H1 (cell line): ENCODE data around the gene S100A12. TPM values are rescaled to one million over a fixed set of nuclear protein-coding genes. Genes with fewer than 3 reads are reported as not detected.

Experiments used
- CTCF ChIA-PET: fragments of 300-600 bp; sonication (Branson Sonifier 250); formaldehyde crosslinking; loops from one replicate; lab custom pipeline; 2021; ENCODE audit not compliant: partially characterized antibody; lab: Charles Lee
- POLR2A ChIA-PET: fragments of 300-600 bp; sonication (Branson Sonifier 250); formaldehyde crosslinking; loops from one replicate; lab custom pipeline; 2021; ENCODE audit warnings: inconsistent platforms; ENCODE audit not compliant: partially characterized antibody; lab: Charles Lee
- DNase-seq, 2 experiments: peaks; one replicate each; pipeline versions ENCODE4 v3.0.0 to v3.0.0-alpha.2; 2010 to 2022; ENCODE audit warnings: low spot score in 2 of 2, low read depth in 1 of 2, mixed read lengths in 1 of 2
- FAIRE-seq: peaks from 2 replicates; lab custom pipeline; 2011; peaks lifted over from hg19 to GRCh38; lab: Jason Lieb, UNC
- H2AFZ ChIP-seq: 2 replicates; pipeline ENCODE4 v1.8.1; 2012; ENCODE audit warnings: low read length, inconsistent platforms
- H2AK5ac ChIP-seq: 2 replicates; pipeline ENCODE4 v1.6.1; 2013; ENCODE audit warnings: low read depth, low read length
- H2BK120ac ChIP-seq: replicated peaks from 2 replicates; pipeline ENCODE3; 2013; ENCODE audit warnings: low read depth, low read length, inconsistent platforms
- H2BK12ac ChIP-seq: 2 replicates; pipeline ENCODE4 v1.6.1; 2013; ENCODE audit warnings: low read depth, low read length
- H2BK15ac ChIP-seq: 2 replicates; pipeline ENCODE4 v1.6.1; 2013; ENCODE audit warnings: low read length
- H2BK20ac ChIP-seq: 2 replicates; pipeline ENCODE4 v1.6.1; 2013; ENCODE audit warnings: low read length
- H2BK5ac ChIP-seq: 2 replicates; pipeline ENCODE4 v1.6.1; 2013; ENCODE audit warnings: low read depth, low read length
- H3K14ac ChIP-seq: 2 replicates; pipeline ENCODE4 v1.6.1; 2013; ENCODE audit warnings: inconsistent platforms; ENCODE audit not compliant: insufficient read length
- H3K18ac ChIP-seq: 2 replicates; pipeline ENCODE4 v1.6.1; 2013; ENCODE audit warnings: low read length; ENCODE audit errors: extremely low read depth
- H3K23ac ChIP-seq: 2 replicates; pipeline ENCODE4 v1.6.1; 2013; ENCODE audit warnings: inconsistent platforms; ENCODE audit not compliant: insufficient read length
- H3K23me2 ChIP-seq: 2 replicates; pipeline ENCODE4 v1.6.1; 2013; ENCODE audit warnings: low read depth, low read length
- H3K27ac ChIP-seq: 2 replicates; pipeline ENCODE4 v1.6.1; 2011; ENCODE audit warnings: low read depth, low read length, inconsistent platforms
- H3K27me3 ChIP-seq, 4 experiments: replicated peaks in 1 of 4; 1 replicate in 1 of 4; 2 replicates in 3 of 4; pipeline versions ENCODE4 v1.6.1 to v1.8.1; 2011 to 2013; ENCODE audit warnings: low read length in 3 of 4, mild to moderate bottlenecking in 3 of 4, inconsistent platforms in 2 of 4, mixed read lengths in 2 of 4, moderate library complexity in 1 of 4; ENCODE audit not compliant: control insufficient read depth in 3 of 4, insufficient read depth in 3 of 4; ENCODE audit errors: extremely low read depth in 1 of 4
- H3K36me3 ChIP-seq, 4 experiments: 2 replicates each; pipeline versions ENCODE4 v1.6.1 to v1.8.1; 2011 to 2013; ENCODE audit warnings: mild to moderate bottlenecking in 4 of 4, low read length in 3 of 4, moderate library complexity in 2 of 4, control low read depth in 1 of 4, inconsistent platforms in 1 of 4; ENCODE audit not compliant: insufficient read depth in 4 of 4, control insufficient read depth in 2 of 4
- H3K4ac ChIP-seq: replicated peaks from 2 replicates; pipeline ENCODE3; 2013; ENCODE audit warnings: low read length, low read depth, mixed read lengths, inconsistent platforms; ENCODE audit not compliant: insufficient read length
- H3K4me1 ChIP-seq, 4 experiments: replicated peaks in 1 of 4; 1 replicate in 1 of 4; 2 replicates in 3 of 4; pipeline versions ENCODE4 v1.6.1 to v1.8.1; 2011 to 2013; ENCODE audit warnings: low read length in 3 of 4, inconsistent platforms in 2 of 4, mixed read lengths in 1 of 4; ENCODE audit not compliant: insufficient read depth in 4 of 4, control insufficient read depth in 3 of 4
- H3K4me2 ChIP-seq, 2 experiments: 2 replicates each; pipeline versions ENCODE4 v1.6.1 to v1.8.1; 2011 to 2013; ENCODE audit warnings: low read depth in 2 of 2, low read length in 2 of 2, control low read depth in 1 of 2, inconsistent platforms in 1 of 2, mild to moderate bottlenecking in 1 of 2; ENCODE audit not compliant: insufficient read depth in 1 of 2
- H3K4me3 ChIP-seq, 4 experiments: fragments of 200-600, 300-600 bp in 1 of 4; sonication (generic), shearing (Covaris generic), sonication (Bioruptor Twin) in 1 of 4; 2 replicates each; pipeline versions ENCODE4 v1.5.1 to v1.8.1; 2011 to 2016; ENCODE audit warnings: low read length in 4 of 4, low read depth in 3 of 4, control low read depth in 2 of 4, inconsistent platforms in 2 of 4, mild to moderate bottlenecking in 2 of 4, mixed read lengths in 1 of 4, moderate library complexity in 1 of 4; ENCODE audit not compliant: insufficient read depth in 2 of 4; ENCODE audit errors: extremely low read depth in 1 of 4
- H3K56ac ChIP-seq: replicated peaks from 2 replicates; pipeline ENCODE3; 2013; ENCODE audit warnings: low read depth, mild to moderate bottlenecking, mixed read lengths, low read length, inconsistent platforms; ENCODE audit not compliant: insufficient read length
- H3K79me1 ChIP-seq: 2 replicates; pipeline ENCODE4 v1.6.1; 2013; ENCODE audit warnings: low read depth, low read length, control low read depth
- H3K79me2 ChIP-seq, 2 experiments: 2 replicates each; pipeline versions ENCODE4 v1.6.1 to v1.8.1; 2012 to 2013; ENCODE audit warnings: low read length in 2 of 2, mild to moderate bottlenecking in 2 of 2, inconsistent platforms in 1 of 2; ENCODE audit not compliant: insufficient read depth in 2 of 2, control insufficient read depth in 1 of 2
- H3K9ac ChIP-seq, 4 experiments: replicated peaks in 1 of 4; 1 replicate in 1 of 4; 2 replicates in 3 of 4; pipeline versions ENCODE4 v1.6.1 to v1.8.1; 2011 to 2013; ENCODE audit warnings: low read depth in 3 of 4, low read length in 3 of 4, control low read depth in 2 of 4, mild to moderate bottlenecking in 2 of 4, moderate library complexity in 2 of 4, inconsistent platforms in 1 of 4; ENCODE audit errors: extremely low read depth in 1 of 4
- H3K9me3 ChIP-seq, 2 experiments: 2 replicates each; pipeline versions ENCODE4 v1.6.1 to v1.8.1; 2012 to 2013; ENCODE audit warnings: mild to moderate bottlenecking in 2 of 2, moderate library complexity in 2 of 2, control low read depth in 1 of 2, inconsistent platforms in 1 of 2, low read depth in 1 of 2, low read length in 1 of 2, mixed read lengths in 1 of 2; ENCODE audit not compliant: insufficient read depth in 2 of 2
- H4K20me1 ChIP-seq, 2 experiments: replicated peaks in 1 of 2; 2 replicates each; pipeline versions ENCODE3 to v1.8.1; 2011 to 2013; ENCODE audit warnings: inconsistent platforms in 2 of 2, low read length in 2 of 2, mild to moderate bottlenecking in 1 of 2; ENCODE audit not compliant: insufficient read depth in 2 of 2, control insufficient read depth in 1 of 2
- H4K5ac ChIP-seq: 2 replicates; pipeline ENCODE4 v1.6.1; 2013; ENCODE audit warnings: low read length, low read depth, mixed read lengths, inconsistent platforms; ENCODE audit not compliant: insufficient read length
- H4K8ac ChIP-seq: 2 replicates; pipeline ENCODE4 v1.8.0; 2013; ENCODE audit warnings: mild to moderate bottlenecking, moderate library complexity, low read length, inconsistent platforms; ENCODE audit not compliant: insufficient read depth; ENCODE audit errors: extremely low read depth
- H4K91ac ChIP-seq: replicated peaks from 2 replicates; pipeline ENCODE3; 2013; ENCODE audit warnings: low read length, mixed read lengths, inconsistent platforms; ENCODE audit not compliant: insufficient read length
- ATF3 ChIP-seq: IDR thresholded peaks from 2 replicates; pipeline ENCODE4 v1.6.1; 2011; ENCODE audit warnings: low read depth, mild to moderate bottlenecking, low read length; ENCODE audit not compliant: insufficient read depth
- BCL11A ChIP-seq, 2 experiments: IDR thresholded peaks; one replicate each; pipeline ENCODE4 v1.6.1; 2011; ENCODE audit warnings: low read depth in 2 of 2, low read length in 2 of 2, mild to moderate bottlenecking in 2 of 2
- BRCA1 ChIP-seq: IDR thresholded peaks from 2 replicates; pipeline ENCODE4 v1.6.1; 2012; ENCODE audit warnings: low read depth, low read length, improper control_type of control experiment
- CBX8 ChIP-seq: fragments of 300-800, 300-1000 bp; sonication (generic); IDR thresholded peaks from 2 replicates; pipeline ENCODE4 v1.7.1; 2016; ENCODE audit warnings: low read depth, low read length, borderline replicate concordance
- KDM1A ChIP-seq: fragments of 200-600, 300-600 bp; sonication (generic); IDR thresholded peaks from 2 replicates; pipeline ENCODE4 v1.7.1; 2016; ENCODE audit warnings: mild to moderate bottlenecking, low read length, borderline replicate concordance
- MAFK ChIP-seq: IDR thresholded peaks from 2 replicates; pipeline ENCODE4 v1.6.1; 2012; ENCODE audit warnings: low read depth, mild to moderate bottlenecking, improper control_type of control experiment, low read length
- POLR2AphosphoS5 ChIP-seq: IDR thresholded peaks from 2 replicates; pipeline ENCODE4 v1.6.1; 2011; ENCODE audit warnings: low read depth, low read length
- POU5F1 ChIP-seq: IDR thresholded peaks from 2 replicates; pipeline ENCODE4 v1.6.1; 2011; ENCODE audit warnings: low read depth, mild to moderate bottlenecking, low read length, moderate library complexity
- SAP30 ChIP-seq: fragments of 300-600 bp; sonication (generic); IDR thresholded peaks from 2 replicates; pipeline ENCODE4 v1.7.1; 2012; ENCODE audit warnings: low read length, moderate library complexity, mild to moderate bottlenecking, inconsistent platforms; ENCODE audit not compliant: insufficient read depth, insufficient replicate concordance
- SUZ12 ChIP-seq: fragments of 200-600 bp; sonication (generic); IDR thresholded peaks from 2 replicates; pipeline ENCODE4 v1.6.1; 2012; ENCODE audit warnings: mild to moderate bottlenecking, inconsistent platforms, low read length, moderate library complexity, mixed read lengths
- WGBS, 2 experiments: shearing (Covaris generic) in 1 of 2; methylation state at CpG; one replicate each; pipeline versions ENCODE4 v1.1.6 to v1.1.7; 2013 to 2015; ENCODE audit warnings: low lambda C conversion rate in 2 of 2, mixed read lengths in 2 of 2, inconsistent platforms in 1 of 2, low coverage in 1 of 2, missing lambda C conversion rate in 1 of 2; ENCODE audit not compliant: insufficient replicate concordance in 2 of 2, insufficient coverage in 1 of 2, insufficient read length in 1 of 2; ENCODE audit errors: extremely low coverage in 1 of 2, missing lambda C conversion rate in 1 of 2; 5-methylcytosine and 5-hydroxymethylcytosine counted together
- polyA plus RNA-seq, 7 experiments: library from polyadenylated mRNA; depleted of rRNA in 3 of 7; stranded (reverse) in 5 of 7; unstranded in 2 of 7; fragments of >200 nt in 5 of 7; fragments of 200-250 nt in 2 of 7; gene quantifications; 1 replicate in 5 of 7; 2 replicates in 1 of 7; 4 replicates in 1 of 7; pipeline versions ENCODE4 v1.2.1 to v1.2.3, GENCODE V29; 2011 to 2013; ENCODE audit warnings: missing spikeins in 2 of 7, mixed read lengths in 2 of 7
- total RNA-seq: library from RNA; stranded (reverse); fragmentation: NEBNext Ultra II Directional; extraction: Animal tissue kit (Norgen Biotek cat#: 25700); gene quantifications from 2 replicates; pipeline ENCODE4 v1.2.1, GENCODE V29; 2021

The S100A12 gene
- total and polyA plus RNA-seq, 2 of the 8 experiments (the other 6 are each of a cell fraction or from before 2014, with no cell fraction given) = not detected

GRCh38 chr1:153370146-153370545, 5.3 kb downstream of the S100A12 start:
- Histone ChIP-seq H3K18ac (no peak overlapping the region), H3K4ac (no peak overlapping the region), H3K27me3 (no peaks in the 10 kb centered on the region; a peak in 1 of 7 replicates), H3K36me3 (no peaks in the 10 kb centered on the region), H2BK20ac (no peak overlapping the region), H3K23me2 (no peaks in the 10 kb centered on the region), H2BK5ac (no peak overlapping the region), H3K9ac (no peak overlapping the region), H3K56ac (no peak overlapping the region), H4K20me1 (no peaks in the 10 kb centered on the region), H4K5ac (no peak overlapping the region), H3K79me2 (no peaks in the 10 kb centered on the region), H2BK120ac (no peak overlapping the region), H3K14ac (no peak overlapping the region), H2AFZ (no peak overlapping the region), H3K4me3 (no peak overlapping the region), H3K27ac (no peak overlapping the region), H3K79me1 (no peaks in the 10 kb centered on the region), H4K91ac (no peak overlapping the region), H3K4me1 (no peaks in the 10 kb centered on the region), H2BK15ac (no peak overlapping the region), H4K8ac (no peak overlapping the region), H2BK12ac (no peak overlapping the region), H3K4me2 (no peak overlapping the region), H2AK5ac (no peak overlapping the region), H3K9me3 (no peaks in the 10 kb centered on the region), H3K23ac (no peak overlapping the region)
- WGBS, 2 experiments = 77% methylated on average over 3 of the region's 3 CpGs; no CpG with 5 or more reads in 1 of the 2 experiments
- TF ChIP-seq ATF3 (no peak), BCL11A (IDR thresholded peaks at IDR 0.05; ENCODE audit: low read depth in 2 of 2, low read length in 2 of 2) (no peak), POU5F1 (no peak), SUZ12 (no peak), POLR2AphosphoS5 (no peak), KDM1A (no peak), MAFK (no peak), CBX8 (no peak), BRCA1 (no peak), SAP30 (no peak)
- DNase-seq (no peak), FAIRE-seq (no peak)
- ChIA-PET POLR2A (no interaction called here), CTCF (no interaction called here)
